NCI-H146 treated with DMSO at 0.1 percent for 48 hours (cell line): Measurements from ENCODE around the gene NEGR1.

Experiments used
- DNase-seq: peaks from one replicate; lab custom pipeline; 2025; ENCODE audit not compliant: unreplicated experiment; lab: John Stamatoyannopoulos, UW

The NEGR1 gene

DNA sequence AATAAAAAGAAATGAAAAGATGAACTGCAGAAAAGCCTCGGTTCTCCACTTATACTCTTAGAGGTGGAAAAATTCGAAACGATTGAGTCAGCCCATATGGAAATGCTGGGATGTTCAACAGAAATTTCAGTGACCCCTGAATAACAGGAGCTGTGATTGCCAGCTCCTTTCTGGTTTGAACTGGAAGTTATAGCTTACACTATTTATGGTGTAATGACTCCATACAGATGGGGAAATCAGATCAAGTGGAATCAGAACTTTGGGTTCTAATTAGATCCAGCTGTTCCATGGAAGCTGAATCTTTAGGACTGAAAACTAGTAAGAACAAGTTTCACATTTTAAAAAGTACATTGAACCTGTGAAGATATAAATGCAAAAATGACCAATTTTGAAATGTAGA is 632.2 kb downstream of the NEGR1 start:
- no peak for DNase-seq

DNA sequence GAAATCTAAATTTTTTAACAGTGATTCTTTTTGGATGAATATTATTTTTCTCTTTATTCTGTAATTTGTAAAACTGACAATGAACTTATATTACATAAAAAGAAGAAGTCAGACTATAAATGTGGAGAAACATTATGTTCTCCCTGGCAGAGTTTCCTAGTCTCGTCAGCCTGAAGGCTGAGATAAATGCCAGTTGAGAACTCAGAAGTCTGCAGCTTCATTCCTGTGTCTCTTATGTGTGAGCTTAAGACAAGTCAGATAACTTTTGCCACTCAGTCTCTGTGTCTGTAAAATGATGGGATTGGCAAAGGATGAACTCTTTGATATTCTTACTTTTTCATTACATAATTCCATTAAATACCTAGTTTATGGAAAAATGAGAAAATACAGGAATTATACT is 632.7 kb downstream of the NEGR1 start:
- no peak for DNase-seq

DNA sequence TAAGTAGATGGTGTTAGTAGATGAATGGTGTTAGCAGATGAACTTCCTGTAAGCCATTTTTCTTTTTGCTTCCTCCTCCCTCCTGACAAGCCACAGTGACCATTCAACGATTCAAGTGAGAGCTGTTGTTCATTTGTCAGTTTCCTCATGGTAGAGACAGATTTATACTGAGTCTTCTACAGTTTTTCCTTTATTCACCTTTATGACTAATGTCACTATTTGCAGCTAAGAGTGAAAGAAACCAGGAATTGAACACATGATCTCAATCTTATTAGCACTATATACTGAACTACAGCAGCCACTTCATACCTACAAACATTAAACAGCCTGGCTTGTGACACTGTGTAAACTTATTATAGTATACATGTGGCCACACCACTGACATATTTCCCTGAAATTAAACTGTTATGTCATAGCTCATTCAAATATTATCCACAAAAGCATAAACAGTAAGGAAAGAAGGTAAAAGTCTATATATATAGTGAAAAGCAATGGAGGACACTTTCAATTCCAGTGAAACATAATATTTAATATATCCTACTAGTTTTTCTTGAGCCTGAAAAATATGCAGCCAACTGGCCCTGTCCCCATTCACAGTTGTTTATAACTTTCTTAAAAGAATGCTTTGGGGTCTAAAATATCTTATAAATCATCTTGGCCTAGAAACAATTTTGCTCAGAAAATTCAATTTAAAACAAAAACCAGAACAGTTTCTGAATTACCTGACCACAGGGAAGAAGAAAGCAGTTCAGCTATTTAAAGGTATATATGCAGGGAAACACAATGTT is 634.6 kb downstream of the NEGR1 start:
- no peak for DNase-seq

DNA sequence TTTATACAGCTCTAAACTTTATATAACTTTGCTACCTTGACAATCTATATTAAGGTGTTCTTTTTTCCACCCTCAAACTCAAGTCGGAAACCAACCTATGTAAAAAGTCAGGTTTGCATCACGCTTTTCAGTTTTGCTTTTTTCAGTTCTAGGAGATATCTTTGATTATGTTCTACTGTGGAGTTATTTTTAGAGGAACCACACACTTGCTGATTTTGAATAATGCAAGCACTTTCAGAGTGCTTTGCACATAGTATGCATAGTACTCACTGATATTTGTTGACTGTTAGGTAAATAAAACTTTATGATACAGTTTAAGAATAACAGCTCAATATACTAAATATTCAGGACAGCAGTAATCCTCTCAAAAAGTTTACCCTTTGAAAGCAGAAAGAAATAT is 637.3 kb downstream of the NEGR1 start:
- DNase-seq = no peak

DNA sequence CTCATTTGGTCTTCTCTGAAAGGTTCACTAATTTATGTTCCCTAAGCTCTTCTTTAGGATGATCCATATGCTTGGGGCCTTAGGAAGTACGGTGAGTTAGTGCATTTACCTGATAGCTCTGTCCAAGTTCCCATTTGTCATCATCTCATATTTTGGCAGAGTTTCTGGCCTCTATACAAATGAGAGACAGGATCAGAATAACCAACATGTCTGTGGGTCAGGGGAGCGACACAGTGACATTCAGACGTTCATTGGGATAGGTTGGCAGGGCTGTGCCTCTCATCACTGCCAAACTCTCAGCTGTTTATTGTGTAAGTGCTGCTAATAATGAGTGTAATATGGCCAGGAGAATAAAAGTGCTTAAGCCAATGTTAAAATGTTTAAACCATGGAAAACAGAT is 640.4 kb downstream of the NEGR1 start:
- DNase-seq = no peak

DNA sequence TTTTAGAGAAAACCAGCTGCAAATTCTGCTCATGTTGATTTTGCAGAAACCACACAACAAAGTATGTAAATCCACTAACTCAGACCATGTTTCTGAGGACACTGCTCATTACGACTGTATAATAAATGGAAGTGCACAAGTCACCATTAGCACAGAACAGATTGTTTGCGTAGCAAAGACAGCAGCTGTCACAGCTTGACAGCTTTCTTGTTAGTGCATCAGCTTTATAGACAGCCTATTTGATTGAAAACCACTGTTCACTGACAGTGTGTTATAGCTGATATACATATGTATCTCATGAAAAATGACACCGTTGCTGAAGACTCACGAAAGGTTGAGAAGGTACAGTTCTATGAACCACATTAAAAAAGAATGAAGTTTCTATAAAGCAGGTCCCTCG is 641.3 kb downstream of the NEGR1 start:
- peak; percentile 93 for DNase-seq

DNA sequence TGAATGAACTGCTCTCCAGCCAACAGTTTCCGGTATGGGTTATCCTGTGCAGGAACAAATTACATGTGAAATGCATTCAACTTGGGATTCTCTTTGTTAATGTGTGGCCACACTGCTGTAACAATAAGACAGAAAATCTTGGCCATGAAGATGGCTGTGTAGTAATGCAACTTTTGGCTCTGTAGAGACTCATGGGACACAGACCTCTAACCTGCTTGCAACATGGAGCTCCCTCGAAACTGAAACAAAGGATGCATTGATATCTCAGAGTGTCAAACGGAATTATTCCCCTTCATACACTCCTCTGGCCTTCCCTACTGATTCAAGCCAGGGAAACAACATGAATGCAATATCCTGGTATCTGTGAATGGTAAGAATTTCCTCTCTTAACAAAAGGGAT is 642.2 kb downstream of the NEGR1 start:
- DNase-seq = no peak

DNA sequence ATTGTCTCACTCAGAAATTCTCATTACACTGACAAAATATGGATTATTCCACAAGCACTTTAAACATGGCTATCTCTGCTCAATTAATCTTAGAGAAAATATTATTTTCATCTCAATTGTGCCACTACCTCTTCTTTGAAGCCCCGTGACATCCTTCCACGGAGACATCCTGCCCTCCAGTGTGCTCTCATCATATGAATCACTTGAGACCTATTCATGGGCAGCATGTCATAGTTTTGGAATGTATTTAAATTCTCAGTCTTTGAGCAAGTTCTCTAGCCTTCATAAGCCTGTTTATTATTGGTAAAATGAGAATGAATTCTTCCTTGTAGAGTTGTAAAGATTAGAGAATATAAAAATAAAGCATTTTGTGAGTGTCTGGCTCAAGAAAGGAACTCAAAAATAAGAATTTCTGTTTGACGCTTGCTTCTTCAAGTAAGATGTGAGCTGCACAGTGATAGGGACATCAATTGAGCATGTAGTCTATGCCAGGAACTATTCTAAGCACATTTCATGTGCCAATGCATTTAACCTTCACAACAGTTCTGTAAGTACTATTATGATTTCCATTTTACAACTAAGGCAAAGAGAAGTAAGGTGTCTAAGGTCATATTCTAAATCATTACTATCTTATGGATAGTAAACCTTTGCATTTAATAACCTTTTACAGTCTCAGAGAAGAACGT is 644.1 kb downstream of the NEGR1 start:
- no peak for DNase-seq

DNA sequence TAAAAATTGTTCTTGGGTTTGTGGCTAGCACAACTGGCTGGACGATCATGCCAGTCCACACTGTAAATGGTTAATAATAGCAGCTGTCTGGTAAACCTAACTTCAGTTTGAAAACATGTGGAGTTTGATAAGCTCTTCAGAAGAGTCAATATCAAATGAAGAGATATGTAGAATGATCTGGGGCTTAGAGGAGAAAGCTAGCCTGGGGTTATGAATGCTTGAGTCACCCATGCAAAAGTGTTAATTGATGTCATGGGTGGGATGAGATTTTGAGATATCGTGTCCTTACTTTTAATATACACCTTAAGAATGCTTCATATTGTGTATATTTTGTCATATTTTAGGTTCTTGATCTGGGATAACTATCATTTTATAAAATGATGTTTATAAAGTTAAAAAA is 646.8 kb downstream of the NEGR1 start:
- DNase-seq = no peak

DNA sequence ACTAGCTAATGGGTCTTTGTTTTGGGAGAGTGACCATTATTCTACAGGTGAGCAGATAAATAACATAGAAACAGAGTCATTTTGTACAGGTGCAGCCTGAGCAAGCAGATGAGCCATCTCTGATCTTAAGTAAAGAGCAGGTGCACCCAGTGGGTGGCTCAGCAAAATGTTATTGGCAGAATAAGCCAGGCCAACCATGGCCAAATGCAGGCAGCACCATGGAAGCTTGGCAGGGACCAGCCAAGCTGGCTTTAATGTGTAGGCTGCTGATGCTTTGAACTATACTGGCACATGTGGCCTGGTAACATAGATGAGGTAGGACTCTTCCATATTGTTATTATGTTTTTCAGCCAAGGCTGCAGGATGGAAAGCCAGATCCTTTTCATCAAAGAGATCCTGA is 648.2 kb downstream of the NEGR1 start:
- peak; percentile 95 for DNase-seq

DNA sequence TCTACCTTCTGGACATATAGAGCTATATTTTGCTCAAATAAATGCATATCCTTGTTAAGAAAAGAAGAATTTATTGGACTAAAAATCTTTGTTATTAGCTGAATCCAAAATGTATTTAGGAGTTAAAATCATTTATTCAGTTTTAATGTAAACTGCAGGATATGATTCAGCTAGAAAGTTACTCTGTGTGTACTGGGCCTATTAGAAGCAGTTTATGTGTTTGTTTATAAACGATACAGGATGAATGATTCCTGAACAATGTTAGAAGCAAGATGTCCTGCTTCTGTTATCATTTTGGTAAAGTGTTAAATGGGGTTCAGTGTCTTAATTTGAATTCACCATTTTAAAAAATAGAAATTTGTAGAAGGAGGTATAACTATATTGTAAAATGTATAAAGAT is 652.3 kb downstream of the NEGR1 start:
- DNase-seq = no peak

DNA sequence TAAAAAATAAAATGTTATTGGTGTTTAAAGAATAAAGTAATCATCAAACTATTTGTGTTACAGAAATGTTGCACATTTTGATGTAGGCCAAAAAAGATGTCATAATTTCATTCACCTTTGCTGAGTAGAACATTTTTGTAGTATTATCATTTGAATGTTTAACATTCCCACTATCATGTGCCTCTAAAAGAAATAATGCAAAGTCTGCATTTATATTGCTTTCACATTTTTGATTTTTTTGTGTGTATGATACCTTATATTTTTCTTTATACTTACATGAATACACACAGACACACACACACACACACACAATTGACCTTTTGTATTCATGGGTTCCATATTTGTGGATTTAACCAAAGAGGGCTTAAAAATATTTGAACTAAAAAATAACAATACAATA is 657.3 kb downstream of the NEGR1 start:
- DNase-seq = no peak

DNA sequence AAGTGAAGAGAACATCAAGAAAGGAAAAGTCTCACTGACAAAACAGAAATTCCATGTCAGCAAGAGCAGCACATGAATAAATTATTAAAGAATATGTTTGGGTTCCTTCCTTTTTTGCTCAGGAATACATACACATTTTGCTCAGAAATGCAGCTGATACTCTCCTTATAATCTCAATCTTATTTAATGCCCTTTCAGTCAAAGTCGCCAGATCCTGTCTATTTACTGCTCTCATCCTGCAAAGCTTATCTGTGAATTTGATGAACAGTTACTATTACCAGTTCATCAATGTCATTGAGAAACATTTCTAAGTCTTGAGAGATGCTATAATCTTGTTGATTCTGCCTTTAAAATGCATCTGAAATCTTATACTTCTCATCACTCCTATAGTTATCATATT is 658.5 kb downstream of the NEGR1 start:
- DNase-seq = no peak

DNA sequence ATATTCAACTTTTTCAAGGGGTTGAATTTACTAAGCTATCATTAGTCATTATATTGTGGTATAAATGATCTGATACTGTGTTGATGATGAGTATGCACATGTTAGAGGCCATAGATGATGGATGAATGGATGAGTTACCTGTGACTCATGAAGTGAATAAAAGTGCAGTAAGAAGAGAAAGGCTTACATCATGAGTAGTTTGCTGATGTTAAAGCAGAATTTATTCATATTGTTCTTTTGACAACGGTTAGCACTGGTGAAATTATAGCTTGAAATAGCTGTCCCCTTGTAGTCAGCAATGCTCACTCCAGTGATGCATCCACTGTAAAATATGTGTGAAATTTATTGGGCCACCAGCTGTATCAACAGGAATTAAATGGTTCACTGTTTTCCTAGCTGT is 660.6 kb downstream of the NEGR1 start:
- DNase-seq = peak; percentile 49

DNA sequence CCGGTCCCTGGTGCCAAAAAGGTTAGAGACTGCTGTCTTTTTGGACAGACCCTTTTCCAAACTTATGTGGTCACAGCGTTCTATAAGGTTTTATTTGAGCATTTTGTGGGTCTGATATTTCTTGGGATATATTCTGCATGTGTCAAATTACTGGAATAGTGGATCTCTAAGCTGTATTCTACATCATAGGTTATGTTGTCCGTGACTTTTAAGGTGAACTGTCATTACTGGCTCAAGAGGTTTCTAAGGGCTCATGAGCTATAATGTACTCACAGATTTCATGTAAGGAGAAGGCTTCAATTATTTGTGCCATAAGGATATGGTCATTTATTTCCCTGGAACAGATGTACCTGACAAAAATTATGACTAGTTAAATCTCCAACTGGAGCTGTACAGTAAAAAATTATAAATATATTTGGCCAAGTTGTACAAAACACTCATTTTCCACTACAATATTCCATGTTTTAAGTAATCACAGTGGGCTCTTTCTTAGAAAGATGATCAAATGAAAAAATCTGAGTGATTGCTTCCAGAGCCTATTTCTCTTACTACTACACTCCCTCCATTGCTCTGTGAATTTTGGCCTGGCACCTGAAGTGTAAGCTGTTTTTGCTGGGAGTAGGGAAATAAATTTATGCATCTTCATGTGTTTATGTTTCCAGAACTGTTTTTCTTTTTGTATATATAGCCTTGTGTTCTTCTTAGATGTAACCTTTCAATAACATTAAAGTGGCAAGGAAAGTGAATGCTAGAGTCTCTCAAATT is 663.4 kb downstream of the NEGR1 start:
- DNase-seq = no peak

DNA sequence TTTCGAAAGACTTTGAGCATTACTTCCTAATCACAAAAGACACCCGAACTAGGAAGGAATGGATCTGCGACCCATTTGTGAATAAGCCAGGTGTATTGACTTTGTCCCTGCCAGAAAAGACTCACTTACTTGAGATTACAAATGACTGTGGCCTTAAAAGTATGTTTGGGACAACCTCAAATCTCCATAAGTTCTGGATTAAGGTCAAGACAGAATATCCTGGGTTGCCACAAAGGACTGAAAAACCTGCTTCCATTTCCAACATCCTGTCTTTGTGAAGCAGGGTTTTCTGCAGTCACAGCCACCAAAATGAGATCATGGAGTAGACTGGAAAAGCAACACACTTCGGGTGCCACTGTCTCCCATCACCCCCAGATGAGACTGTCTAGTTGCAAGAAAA is 664.1 kb downstream of the NEGR1 start:
- no peak for DNase-seq

DNA sequence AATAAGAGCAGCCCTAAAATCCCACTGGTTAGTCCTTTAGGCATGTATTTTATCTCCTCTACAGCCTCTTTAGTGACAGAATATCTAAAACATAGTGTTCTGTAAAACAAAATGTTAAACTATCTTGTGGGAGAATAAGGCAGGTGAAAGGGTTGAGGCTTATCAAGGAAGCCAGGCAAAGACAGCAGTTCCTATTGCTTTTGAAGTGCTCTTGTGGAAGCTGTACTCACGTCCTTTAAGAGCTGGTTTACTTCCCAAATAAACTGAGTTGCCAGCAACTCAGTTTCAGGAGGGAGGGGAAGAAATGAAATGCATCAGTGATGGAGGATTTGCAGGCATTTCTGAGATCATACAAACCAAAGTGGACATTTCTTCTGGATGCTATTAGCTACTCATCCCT is 671.9 kb downstream of the NEGR1 start:
- no peak for DNase-seq

DNA sequence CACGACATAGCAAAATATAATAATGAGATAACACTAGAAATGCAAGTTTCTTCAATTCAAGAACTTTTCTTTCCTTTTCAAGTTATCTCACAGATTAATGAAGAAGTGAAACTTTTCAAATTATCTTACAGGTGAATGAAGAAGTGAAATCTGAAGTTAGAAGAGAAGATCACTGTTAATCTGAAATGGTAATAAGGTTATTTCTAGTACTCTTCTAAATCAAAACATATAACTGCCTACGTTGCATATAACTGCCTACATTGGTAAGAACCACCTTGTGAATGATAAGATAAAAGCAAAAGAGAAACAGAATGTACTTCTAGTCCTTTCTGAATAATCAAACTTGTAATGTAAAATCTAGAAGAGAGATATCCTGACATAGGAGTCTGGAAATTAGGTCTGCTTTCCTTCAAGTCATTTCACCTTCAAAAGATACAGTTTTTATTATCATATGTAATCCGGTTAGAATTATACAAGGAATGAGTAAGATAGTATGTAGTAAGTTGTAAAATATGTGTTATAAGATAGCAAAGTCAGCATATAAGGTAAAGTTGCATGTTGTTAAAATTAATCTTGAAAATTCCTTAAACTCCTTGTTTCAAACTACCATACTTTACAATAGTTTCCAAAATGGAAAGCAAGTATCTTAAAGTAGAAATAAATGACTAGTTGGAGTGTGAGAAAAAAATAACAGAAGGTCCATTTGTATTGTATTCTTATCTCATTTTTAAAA is 679.1 kb downstream of the NEGR1 start:
- DNase-seq = no peak

DNA sequence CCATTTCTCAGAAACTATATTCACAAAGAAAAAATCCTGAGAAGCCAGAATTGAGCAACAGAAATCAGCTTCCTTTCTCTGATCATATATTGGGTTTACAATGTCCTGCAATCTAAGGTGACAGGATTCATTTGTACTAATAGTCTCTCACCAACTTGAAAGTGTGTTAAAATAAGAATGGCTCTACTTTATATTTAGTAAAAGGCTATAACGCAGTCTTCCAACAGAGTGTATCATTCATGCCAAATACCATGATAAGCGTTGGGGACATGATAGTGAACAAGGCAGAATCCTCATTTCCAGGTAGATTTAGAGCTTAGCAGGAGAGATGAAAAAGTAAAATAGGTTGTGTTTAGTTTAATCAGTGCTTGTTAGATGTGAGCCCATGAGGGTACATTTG is 682.3 kb downstream of the NEGR1 start:
- no peak for DNase-seq

DNA sequence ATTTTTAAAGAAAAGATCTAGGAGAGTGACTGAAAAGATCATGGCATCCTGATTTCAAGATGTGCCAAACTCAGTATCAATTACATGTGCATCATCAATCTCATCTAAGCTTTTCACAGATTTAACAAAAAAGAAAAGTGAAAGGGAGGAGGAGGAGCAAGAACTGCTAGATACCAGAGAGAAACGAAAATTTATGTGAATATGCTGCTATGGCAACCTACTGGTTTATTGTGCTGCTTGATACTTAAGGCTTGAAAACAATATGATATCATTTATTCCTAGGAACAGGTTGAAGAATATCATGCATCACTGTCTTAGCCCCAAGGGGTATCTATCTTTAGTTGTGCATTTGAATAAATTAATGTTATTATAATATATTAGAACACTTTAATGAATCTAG is 683.0 kb downstream of the NEGR1 start:
- no peak for DNase-seq

DNA sequence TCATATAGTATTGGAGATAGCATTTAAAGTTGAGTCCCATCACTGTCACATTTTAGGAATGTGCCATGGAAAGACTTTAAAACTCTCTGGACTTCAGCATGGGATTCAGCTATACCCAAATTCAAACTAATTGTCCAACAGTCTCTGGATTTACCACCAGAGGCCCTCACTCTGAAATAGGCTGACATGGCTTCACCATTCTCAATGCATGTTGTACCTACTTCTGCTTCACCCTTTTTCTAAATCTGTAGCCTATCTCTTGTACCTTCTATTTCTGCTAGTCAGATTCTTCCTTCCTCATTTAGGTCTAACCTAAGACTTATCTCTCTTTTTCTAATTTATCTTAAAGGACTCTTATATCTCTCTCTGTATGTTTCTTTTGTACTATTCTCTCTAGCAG is 688.8 kb downstream of the NEGR1 start:
- DNase-seq = no peak
